Fibroblast of mammary gland (primary cell): ENCODE measurements around the gene RGS2.

Experiments used
- DNase-seq: peaks from one replicate; pipeline ENCODE4 v3.0.0-alpha.2; 2010; ENCODE audit warnings: low read depth
- H3K4me3 ChIP-seq: 2 replicates; pipeline ENCODE4 v1.5.1; 2011; ENCODE audit warnings: low read depth, mild to moderate bottlenecking, low read length, moderate library complexity; ENCODE audit not compliant: control insufficient read depth
- CTCF ChIP-seq: conservative IDR thresholded peaks from 2 replicates; pipeline ENCODE4 v1.5.1; 2011; ENCODE audit warnings: low read depth, low read length, inconsistent platforms; ENCODE audit not compliant: control insufficient read depth, insufficient read depth

The RGS2 gene

GRCh38 chr1:192821296-192821695 is 12.5 kb downstream of the RGS2 start:
- no peak overlapping the region for H3K4me3 ChIP-seq
- TF ChIP-seq CTCF: no peak

GRCh38 chr1:192824511-192824910 is 15.7 kb downstream of the RGS2 start:
- no peak for TF ChIP-seq CTCF
- no peak for DNase-seq
- no peak overlapping the region for H3K4me3 ChIP-seq

More at GRCh38 chr1:192821296-192821695, 12.5 kb downstream of the RGS2 start:
- no peak for DNase-seq

- TF ChIP-seq CTCF: no peak
- no peak overlapping the region for H3K4me3 ChIP-seq
- no peak for DNase-seq
These were observed 18.1 kb downstream of the RGS2 start for GRCh38 chr1:192826791-192827546.

- no peak overlapping the region for H3K4me3 ChIP-seq
- no peak for TF ChIP-seq CTCF
- DNase-seq: no peak
These were observed 21.9 kb downstream of the RGS2 start for GRCh38 chr1:192830595-192831246.

GRCh38 chr1:192831706-192832355 is 23.0 kb downstream of the RGS2 start:
- TF ChIP-seq CTCF: no peak
- H3K4me3 ChIP-seq: no peak overlapping the region
- no peak for DNase-seq

- DNase-seq: no peak
- H3K4me3 ChIP-seq: no peak overlapping the region
- no peak for TF ChIP-seq CTCF
These were observed 23.7 kb downstream of the RGS2 start for GRCh38 chr1:192832492-192832891.
